ENCODE results near the gene TEX10.

DNA sequence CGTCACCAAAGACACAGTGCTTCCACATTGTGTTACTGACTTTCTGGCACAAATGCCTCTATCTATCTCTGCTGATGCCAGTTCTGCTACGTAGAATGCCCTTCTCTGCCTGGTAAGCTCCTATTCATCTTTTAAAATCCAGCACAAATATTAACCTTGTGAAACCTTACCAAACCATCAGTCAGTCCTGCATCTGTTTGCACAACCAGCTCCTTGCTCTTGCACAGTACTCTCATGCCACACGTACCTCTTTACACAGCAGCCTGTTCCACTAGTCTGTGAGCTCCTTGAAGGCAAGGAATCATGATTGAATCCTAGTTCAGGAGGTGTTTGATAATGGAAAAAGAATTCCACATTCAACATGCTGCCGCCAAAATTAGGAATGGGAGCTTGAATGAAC, 56.3 kb downstream of the TEX10 start:
- no peak for TF ChIP-seq POLR2AphosphoS5 (IDR thresholded peaks at IDR 0.05)
- TF ChIP-seq, protein P1, sequence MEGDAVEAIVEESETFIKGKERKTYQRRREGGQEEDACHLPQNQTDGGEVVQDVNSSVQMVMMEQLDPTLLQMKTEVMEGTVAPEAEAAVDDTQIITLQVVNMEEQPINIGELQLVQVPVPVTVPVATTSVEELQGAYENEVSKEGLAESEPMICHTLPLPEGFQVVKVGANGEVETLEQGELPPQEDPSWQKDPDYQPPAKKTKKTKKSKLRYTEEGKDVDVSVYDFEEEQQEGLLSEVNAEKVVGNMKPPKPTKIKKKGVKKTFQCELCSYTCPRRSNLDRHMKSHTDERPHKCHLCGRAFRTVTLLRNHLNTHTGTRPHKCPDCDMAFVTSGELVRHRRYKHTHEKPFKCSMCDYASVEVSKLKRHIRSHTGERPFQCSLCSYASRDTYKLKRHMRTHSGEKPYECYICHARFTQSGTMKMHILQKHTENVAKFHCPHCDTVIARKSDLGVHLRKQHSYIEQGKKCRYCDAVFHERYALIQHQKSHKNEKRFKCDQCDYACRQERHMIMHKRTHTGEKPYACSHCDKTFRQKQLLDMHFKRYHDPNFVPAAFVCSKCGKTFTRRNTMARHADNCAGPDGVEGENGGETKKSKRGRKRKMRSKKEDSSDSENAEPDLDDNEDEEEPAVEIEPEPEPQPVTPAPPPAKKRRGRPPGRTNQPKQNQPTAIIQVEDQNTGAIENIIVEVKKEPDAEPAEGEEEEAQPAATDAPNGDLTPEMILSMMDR (IDR thresholded peaks at IDR 0.05), result no peak
- TF ChIP-seq POLR2A (IDR thresholded peaks at IDR 0.05; ENCODE audit: low read depth), result no peak
- no peak for TF ChIP-seq EP300 (IDR thresholded peaks at IDR 0.05)
